ENCODE measurements around the gene DCP1B.

- TF ChIP-seq, protein P1, sequence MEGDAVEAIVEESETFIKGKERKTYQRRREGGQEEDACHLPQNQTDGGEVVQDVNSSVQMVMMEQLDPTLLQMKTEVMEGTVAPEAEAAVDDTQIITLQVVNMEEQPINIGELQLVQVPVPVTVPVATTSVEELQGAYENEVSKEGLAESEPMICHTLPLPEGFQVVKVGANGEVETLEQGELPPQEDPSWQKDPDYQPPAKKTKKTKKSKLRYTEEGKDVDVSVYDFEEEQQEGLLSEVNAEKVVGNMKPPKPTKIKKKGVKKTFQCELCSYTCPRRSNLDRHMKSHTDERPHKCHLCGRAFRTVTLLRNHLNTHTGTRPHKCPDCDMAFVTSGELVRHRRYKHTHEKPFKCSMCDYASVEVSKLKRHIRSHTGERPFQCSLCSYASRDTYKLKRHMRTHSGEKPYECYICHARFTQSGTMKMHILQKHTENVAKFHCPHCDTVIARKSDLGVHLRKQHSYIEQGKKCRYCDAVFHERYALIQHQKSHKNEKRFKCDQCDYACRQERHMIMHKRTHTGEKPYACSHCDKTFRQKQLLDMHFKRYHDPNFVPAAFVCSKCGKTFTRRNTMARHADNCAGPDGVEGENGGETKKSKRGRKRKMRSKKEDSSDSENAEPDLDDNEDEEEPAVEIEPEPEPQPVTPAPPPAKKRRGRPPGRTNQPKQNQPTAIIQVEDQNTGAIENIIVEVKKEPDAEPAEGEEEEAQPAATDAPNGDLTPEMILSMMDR (IDR thresholded peaks at IDR 0.05 in 8 of 11, conservative IDR thresholded peaks at IDR 0.05 in 3 of 11) = no peak
- no peak for TF ChIP-seq POLR2A (IDR thresholded peaks at IDR 0.05)
- TF ChIP-seq POLR2AphosphoS5 (IDR thresholded peaks at IDR 0.05) = no peak
These were observed 7.7 kb upstream of the DCP1B start for GRCh38 chr12:2011643-2012607.
